HT-29 (cell line): Measurements from ENCODE around the gene SHISA9. TPM values are rescaled to one million over a fixed set of nuclear protein-coding genes. Genes with fewer than 3 reads are reported as not detected.

ENCODE experiments used
- DNase-seq: peaks from one replicate; pipeline ENCODE4 v3.0.0-alpha.2; 2015; ENCODE audit warnings: low spot score
- total RNA-seq: library from RNA; depleted of rRNA; stranded (reverse); fragments of >200 nt; shearing (Covaris generic); gene quantifications from 2 replicates; pipeline ENCODE4 v1.2.3, GENCODE V29; 2014; rRNA removed

SHISA9 gene
- total RNA-seq, 1 experiment from 2014 or later = 0.08 TPM

DNA sequence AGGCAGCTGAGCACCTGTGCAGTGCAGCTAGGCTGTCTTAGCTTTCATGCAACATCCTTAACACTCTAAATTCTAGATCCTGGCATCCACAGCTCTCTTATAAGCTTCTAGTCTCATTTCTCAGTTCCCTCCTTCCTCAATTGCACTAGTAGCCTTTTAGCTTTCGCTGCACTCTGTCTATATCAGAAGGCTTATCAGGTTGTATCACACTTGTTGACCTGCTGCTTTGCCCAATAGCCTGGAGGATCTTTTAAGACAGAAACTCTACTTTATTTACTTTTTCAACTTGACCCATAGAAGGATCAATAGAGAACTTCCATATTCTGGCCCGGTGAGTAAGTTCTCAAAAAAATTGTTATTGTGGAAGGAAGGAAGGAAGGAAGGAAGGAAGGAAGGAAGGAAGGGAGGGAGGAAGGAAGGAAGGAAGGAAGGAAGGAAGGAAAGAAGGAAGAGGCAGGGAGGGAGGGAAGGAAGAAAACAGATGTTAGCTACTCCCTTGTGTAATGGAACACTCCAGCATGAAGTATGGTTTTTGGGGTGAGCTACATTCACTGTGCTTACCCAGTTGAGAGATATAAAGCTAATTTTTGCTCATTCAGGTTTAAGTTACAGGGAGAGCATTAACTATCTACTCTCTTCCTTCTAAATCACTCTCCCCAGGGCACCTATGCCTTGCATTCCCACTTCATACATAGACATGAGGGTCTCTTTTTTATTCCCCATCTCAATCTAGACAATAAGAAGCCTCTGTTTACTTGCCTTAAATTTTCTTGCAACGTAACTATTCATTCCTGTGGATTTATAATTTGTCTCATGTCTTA, 361.1 kb downstream of the SHISA9 start:
- DNase-seq = no peak

- no peak for DNase-seq
Observed at GRCh38 chr16:13264749-13265552, 363.6 kb downstream of the SHISA9 start.

DNA sequence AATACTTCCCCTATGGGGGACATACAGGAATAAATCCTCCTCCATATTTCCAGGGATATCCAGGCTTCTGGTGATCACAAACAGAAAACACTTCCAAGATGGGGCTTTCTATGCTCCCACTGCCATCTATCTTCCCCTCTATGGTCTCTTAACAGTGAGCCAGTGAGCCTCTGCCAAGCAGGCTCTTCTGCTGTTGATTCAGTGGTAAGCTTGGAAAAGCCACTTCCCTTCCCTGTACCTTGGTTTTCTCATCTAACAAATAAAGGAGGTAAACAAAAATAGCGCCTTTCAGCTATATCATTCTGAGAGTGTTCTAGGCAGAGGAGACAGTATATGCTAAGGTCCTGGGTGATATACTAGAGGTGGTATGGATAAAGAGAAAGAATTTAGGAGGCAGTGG, 368.0 kb downstream of the SHISA9 start:
- no peak for DNase-seq

DNA sequence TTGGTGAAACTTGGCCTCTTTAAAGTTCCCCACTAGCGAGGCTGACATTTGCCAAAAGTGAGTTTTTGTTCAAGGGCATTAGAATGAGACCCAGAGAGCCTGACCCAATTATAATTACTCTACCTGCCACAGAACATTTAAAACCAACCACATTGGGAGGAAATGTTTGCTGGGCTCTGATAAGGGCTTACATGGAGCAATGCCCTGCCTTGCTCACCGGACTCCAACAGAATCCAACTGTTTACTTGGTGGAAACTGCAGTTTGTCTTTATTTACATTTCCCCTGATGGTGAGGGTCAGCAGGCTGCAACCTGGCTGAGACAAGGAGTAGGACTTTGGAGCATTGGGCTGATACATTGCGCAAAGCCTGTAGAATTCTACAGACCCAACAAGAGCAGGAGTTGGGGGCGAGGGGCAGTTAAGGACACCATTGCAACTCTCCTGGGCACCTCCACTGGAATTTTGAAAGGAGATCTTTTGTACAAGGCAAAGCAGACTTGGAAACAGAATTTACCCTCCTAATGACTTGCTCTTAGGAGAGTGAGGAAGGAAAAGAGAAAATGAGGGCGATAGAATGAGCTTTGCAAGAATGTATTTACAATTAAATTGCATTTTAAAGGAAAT, 368.6 kb downstream of the SHISA9 start:
- DNase-seq = no peak

DNA sequence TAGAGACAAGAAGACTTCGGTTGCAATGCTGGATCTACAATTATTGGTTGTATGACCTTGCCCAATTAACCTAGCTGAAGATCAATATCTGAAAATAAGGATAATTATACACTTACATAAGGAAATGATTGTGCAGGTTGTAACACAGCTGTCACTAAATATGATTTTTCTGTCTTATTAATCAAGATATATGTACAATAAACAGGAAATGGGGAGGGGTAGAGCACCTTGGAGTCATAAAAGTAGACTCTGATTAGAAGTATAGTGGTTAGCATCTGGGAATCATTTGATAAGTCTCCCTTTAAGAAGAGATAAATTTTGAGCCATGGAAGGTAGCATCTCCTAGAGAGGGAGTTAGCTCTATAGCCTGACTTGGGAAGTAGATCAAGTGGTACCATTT, 369.2 kb downstream of the SHISA9 start:
- DNase-seq = no peak

GRCh38 chr16:13289515-13289914, 388.1 kb downstream of the SHISA9 start:
- no peak for DNase-seq

Other genes with a start within 250 kb of the SHISA9 start
- not detected in 2 replicates for gene CPPED1, start 97.7 kb upstream of the SHISA9 start, total RNA-seq